Testis (tissue), 2 donors: ENCODE results near the gene PRPF6.

Experiments used
- CTCF ChIP-seq, 3 experiments: fragments of 450-650 bp in 2 of 3; fragments of 200-600 bp in 1 of 3; sonication (generic) in 1 of 3; IDR thresholded peaks; one replicate each; pipeline ENCODE4 v1.5.1; 2016 to 2019; ENCODE audit warnings: antibody characterized with exemption in 3 of 3, mild to moderate bottlenecking in 2 of 3, moderate library complexity in 1 of 3
- POLR2A ChIP-seq: fragments of 450-650 bp; IDR thresholded peaks from one replicate; pipeline ENCODE4 v1.6.1; 2017; ENCODE audit warnings: antibody characterized with exemption, mild to moderate bottlenecking, moderate library complexity

- TF ChIP-seq CTCF (IDR thresholded peaks at IDR 0.05) (peak; percentile 30 to 36 (median 32)), POLR2A (no peak)
Measured at GRCh38 chr20:63955281-63955826, 25.6 kb upstream of the PRPF6 start.
